A673 (cell line): ENCODE measurements around the gene CEBPE. TPM values are rescaled to one million over a fixed set of nuclear protein-coding genes. Genes with fewer than 3 reads are reported as not detected.

ENCODE experiments used
- BruUV-seq: library from RNA; stranded (reverse); fragments of 400-500 nt; replicated peaks from 2 replicates; lab custom pipeline; 2021; lab: Mats Ljungman, UMichigan
- CTCF ChIA-PET: fragments of 300-600 bp; sonication (Branson Sonifier 250); formaldehyde crosslinking; loops from one replicate; lab custom pipeline; 2022; ENCODE audit warnings: antibody characterized with exemption; lab: Charles Lee
- POLR2A ChIA-PET: fragments of 300-600 bp; sonication (Branson Sonifier 250); formaldehyde crosslinking; loops from one replicate; lab custom pipeline; 2022; ENCODE audit warnings: antibody characterized with exemption; ENCODE audit not compliant: low non-redundant PET; lab: Charles Lee
- DNase-seq: peaks from one replicate; pipeline ENCODE4 v3.0.0-alpha.2; 2015; ENCODE audit warnings: low spot score
- H3K27ac ChIP-seq: fragments of 200-600 bp; sonication (generic); 2 replicates; pipeline ENCODE4 v1.5.1; 2016; ENCODE audit warnings: mixed run types, low read depth, mild to moderate bottlenecking, mixed read lengths, antibody characterized with exemption, low read length; ENCODE audit not compliant: poor library complexity, severe bottlenecking
- H3K27me3 ChIP-seq: fragments of 200-600 bp; sonication (generic); replicated peaks from 2 replicates; pipeline ENCODE4 v1.6.1; 2017; ENCODE audit warnings: mixed run types, low read depth, mild to moderate bottlenecking, mixed read lengths, antibody characterized with exemption, low read length; ENCODE audit not compliant: insufficient read depth, poor library complexity
- H3K36me3 ChIP-seq: fragments of 200-600 bp; sonication (generic); 2 replicates; pipeline ENCODE4 v1.6.1; 2016; ENCODE audit warnings: mixed run types, mild to moderate bottlenecking, mixed read lengths, antibody characterized with exemption, low read length; ENCODE audit not compliant: insufficient read depth, poor library complexity, severe bottlenecking
- H3K4me1 ChIP-seq: fragments of 200-600 bp; sonication (generic); 2 replicates; pipeline ENCODE4 v1.6.1; 2017; ENCODE audit warnings: mixed run types, mild to moderate bottlenecking, mixed read lengths, antibody characterized with exemption, low read length; ENCODE audit not compliant: insufficient read depth, poor library complexity, severe bottlenecking
- H3K4me3 ChIP-seq: fragments of 200-600 bp; sonication (generic); 2 replicates; pipeline ENCODE4 v1.5.1; 2016; ENCODE audit warnings: low read depth, mixed run types, mild to moderate bottlenecking, mixed read lengths, low read length; ENCODE audit not compliant: poor library complexity, severe bottlenecking
- H3K9me3 ChIP-seq: fragments of 200-600 bp; sonication (generic); 2 replicates; pipeline ENCODE4 v1.6.1; 2016; ENCODE audit warnings: mixed run types, low read depth, mild to moderate bottlenecking, mixed read lengths, antibody characterized with exemption, low read length; ENCODE audit not compliant: poor library complexity, severe bottlenecking
- CTCF ChIP-seq: fragments of 300-800, 200-600 bp; sonication (generic); conservative IDR thresholded peaks from 2 replicates; pipeline ENCODE4 v1.5.1; 2017; ENCODE audit warnings: low read depth, mild to moderate bottlenecking, antibody characterized with exemption, low read length, moderate library complexity, mixed read lengths
- EZH2 ChIP-seq: fragments of 200-600 bp; sonication (generic); IDR thresholded peaks from 2 replicates; pipeline ENCODE4 v1.6.1; 2017; ENCODE audit warnings: borderline replicate concordance, low read depth, mild to moderate bottlenecking, mixed read lengths, antibody characterized with exemption, low read length; ENCODE audit not compliant: poor library complexity, severe bottlenecking
- intact Hi-C: fragments of 100-400 bp; cut with micrococcal nuclease; formaldehyde crosslinking; loops from one replicate; pipeline ENCODE4 v1.10.0; 2022; ENCODE audit not compliant: unreplicated experiment
- total RNA-seq: library from RNA; stranded (reverse); gene quantifications from 2 replicates; pipeline ENCODE4 v1.2.3, GENCODE V29; 2021

The CEBPE gene
- total RNA-seq, 1 experiment from 2014 or later = not detected

- Histone ChIP-seq H3K27ac (no peak overlapping the region), H3K27me3 (no peaks in the 10 kb centered on the region), H3K9me3 (no peaks in the 10 kb centered on the region), H3K4me1 (peaks cover 11% of the 10 kb centered on the region), H3K4me3 (no peak overlapping the region), H3K36me3 (peaks cover 82% of the 10 kb centered on the region)
- ChIA-PET POLR2A (interaction anchor here (0.6 kb wide), 1 partner anchor 465 kb away, joined by 3 read pairs; no protein-coding TSS in a partner anchor), CTCF (no interaction called here)
- TF ChIP-seq CTCF (no peak), EZH2 (no peak)
- intact Hi-C loops = no loop called here
- DNase-seq = no peak
- BruUV-seq = no TSS peak
Observed at GRCh38 chr14:23090254-23090636, 28.8 kb downstream of the CEBPE start.

- intact Hi-C loops = no loop called here
- peaks cover 11% of the 10 kb centered on the region for H3K4me1 ChIP-seq
- POLR2A ChIA-PET = interaction anchor here (0.6 kb wide), 1 partner anchor 466 kb away, joined by 3 read pairs; no protein-coding TSS in a partner anchor
- no TSS peak for BruUV-seq
- no peaks in the 10 kb centered on the region for H3K9me3 ChIP-seq
- H3K27ac ChIP-seq = no peak overlapping the region
- TF ChIP-seq EZH2 (no peak), CTCF (no peak)
- DNase-seq = no peak
- H3K4me3 ChIP-seq = no peak overlapping the region
- H3K27me3 ChIP-seq = no peaks in the 10 kb centered on the region
- CTCF ChIA-PET = no interaction called here
- peaks cover 88% of the 10 kb centered on the region for H3K36me3 ChIP-seq
Observed at GRCh38 chr14:23089498-23090253, 29.4 kb downstream of the CEBPE start.

GRCh38 chr14:23086565-23086964, 32.5 kb downstream of the CEBPE start:
- ChIA-PET POLR2A (no interaction called here), CTCF (interaction anchor here (0.5 kb wide), 1 partner anchor 1002 kb away, joined by 4 read pairs; no protein-coding TSS in a partner anchor)
- H3K36me3 ChIP-seq = peaks cover 94% of the 10 kb centered on the region
- no peaks in the 10 kb centered on the region for H3K27me3 ChIP-seq
- intact Hi-C loops = no loop called here
- no peak overlapping the region for H3K4me3 ChIP-seq
- no peak for DNase-seq
- TF ChIP-seq CTCF = no peak
- no peak for TF ChIP-seq EZH2
- no TSS peak for BruUV-seq
- no peaks in the 10 kb centered on the region for H3K9me3 ChIP-seq
- no peaks in the 10 kb centered on the region for H3K4me1 ChIP-seq
- no peak overlapping the region for H3K27ac ChIP-seq
